ENCODE data around the gene ADGRL3. TPM values are rescaled to one million over a fixed set of nuclear protein-coding genes. Genes with fewer than 3 reads are reported as not detected.
"Not testable (repeated sequence)": the region's sequence is repeated elsewhere in the genome, so short reads cannot be mapped to it uniquely, and the experiment has no call there.

The ADGRL3 gene
- total RNA-seq, 1 donor from 2014 or later, result not detected

DNA sequence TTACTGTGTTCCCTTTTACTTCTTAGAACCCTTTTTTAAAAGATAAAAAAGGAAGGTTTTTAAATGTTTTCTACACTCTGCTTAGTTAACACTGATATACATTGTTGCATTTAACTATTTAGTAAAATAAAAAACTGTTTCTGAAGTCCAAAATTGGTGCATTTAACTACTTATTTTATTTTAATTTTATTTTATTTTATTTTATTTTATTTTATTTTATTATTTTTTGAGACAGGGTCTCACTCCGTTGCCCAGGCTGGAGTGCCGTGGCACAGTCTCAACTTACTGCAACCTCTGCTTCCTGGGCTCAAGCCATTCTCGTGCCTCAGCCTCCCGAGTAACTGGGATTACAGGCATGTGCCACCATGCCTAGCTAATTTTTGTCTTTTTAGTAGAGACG is 652.0 kb downstream of the ADGRL3 start:
- DNase-seq (ENCODE audit: low spot score); H3K4me3 Mint-ChIP-seq; H3K36me3 Mint-ChIP-seq (ENCODE audit: low read depth); H3K27ac Mint-ChIP-seq; intact Hi-C loops (cut with micrococcal nuclease); H3K27me3 Mint-ChIP-seq (ENCODE audit: insufficient read depth); H3K4me1 Mint-ChIP-seq (ENCODE audit: low read depth); H3K9me3 Mint-ChIP-seq: not testable (repeated sequence)

DNA sequence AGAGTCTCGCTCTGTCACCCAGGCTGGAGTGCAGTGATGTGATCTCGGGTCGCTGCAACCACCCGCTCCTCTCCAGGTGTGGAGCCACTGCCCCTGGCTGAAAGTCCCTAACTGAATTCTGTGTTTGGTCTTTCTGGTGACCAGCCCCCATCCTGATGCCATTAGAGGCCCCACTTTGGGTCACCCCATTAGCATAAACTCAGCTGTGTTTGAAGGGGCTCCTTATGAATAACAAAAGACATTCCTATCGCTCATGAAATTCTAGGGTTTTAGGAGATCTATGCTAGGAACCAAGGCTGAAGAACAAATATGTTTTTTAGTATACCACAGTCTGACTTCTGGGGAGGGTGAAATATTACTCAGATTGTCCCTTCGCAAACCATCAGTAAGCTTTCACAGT is 652.9 kb downstream of the ADGRL3 start:
- intact Hi-C loops (cut with micrococcal nuclease), result no loop called here
- no peaks in the 10 kb centered on the region for H3K27me3 Mint-ChIP-seq (ENCODE audit: insufficient read depth)
- peaks cover 4% of the 10 kb centered on the region for H3K9me3 Mint-ChIP-seq
- H3K27ac Mint-ChIP-seq, result no peak overlapping the region
- H3K4me1 Mint-ChIP-seq (ENCODE audit: low read depth), result no peaks in the 10 kb centered on the region
- no peak for DNase-seq (ENCODE audit: low spot score)
- H3K4me3 Mint-ChIP-seq, result no peak overlapping the region
- no peaks in the 10 kb centered on the region for H3K36me3 Mint-ChIP-seq (ENCODE audit: low read depth)

DNA sequence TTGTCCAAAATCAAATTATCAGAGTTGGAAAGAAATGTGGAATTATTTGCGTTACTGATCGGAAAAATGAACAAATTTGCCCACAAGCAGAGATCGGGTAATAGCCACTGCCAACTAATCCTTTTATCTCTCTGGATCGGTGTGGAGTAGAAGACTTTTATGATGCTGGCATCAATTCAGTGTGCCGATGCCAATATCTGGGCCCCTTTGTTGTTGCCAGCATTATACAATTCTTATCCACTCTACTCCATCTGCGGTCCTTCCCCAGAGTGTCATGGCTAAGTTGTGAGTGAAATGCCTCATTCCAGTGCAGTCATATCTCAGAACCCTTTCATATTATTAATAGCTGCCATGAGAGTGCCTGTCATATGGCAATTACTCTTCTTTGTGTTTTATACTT is 660.2 kb downstream of the ADGRL3 start:
- H3K9me3 Mint-ChIP-seq, result peaks cover 3% of the 10 kb centered on the region
- H3K27me3 Mint-ChIP-seq (ENCODE audit: insufficient read depth), result no peaks in the 10 kb centered on the region
- H3K4me1 Mint-ChIP-seq (ENCODE audit: low read depth), result no peaks in the 10 kb centered on the region
- no peak overlapping the region for H3K27ac Mint-ChIP-seq
- no peak overlapping the region for H3K4me3 Mint-ChIP-seq
- DNase-seq (ENCODE audit: low spot score), result no peak
- no peaks in the 10 kb centered on the region for H3K36me3 Mint-ChIP-seq (ENCODE audit: low read depth)
- intact Hi-C loops (cut with micrococcal nuclease), result no loop called here

DNA sequence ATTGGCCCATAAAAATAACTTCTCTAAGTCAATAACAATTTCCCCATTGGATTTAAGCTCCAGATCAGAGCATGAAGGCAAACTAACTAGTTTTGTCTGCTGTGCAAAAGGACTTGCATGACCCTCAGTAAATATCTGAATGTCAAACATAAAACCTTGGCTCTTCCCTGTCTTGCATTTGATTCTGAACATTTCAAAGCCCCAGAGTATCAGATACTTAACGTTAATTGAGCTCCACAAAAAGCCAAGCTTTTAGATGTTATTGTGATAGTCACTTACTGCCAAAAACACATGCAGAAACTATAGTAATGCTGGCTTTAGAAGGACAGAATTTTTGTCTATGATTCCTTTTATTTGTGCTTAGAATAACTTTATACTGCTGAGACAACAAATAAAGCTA is 664.2 kb downstream of the ADGRL3 start:
- peaks cover 11% of the 10 kb centered on the region for H3K9me3 Mint-ChIP-seq
- no peak for DNase-seq (ENCODE audit: low spot score)
- intact Hi-C loops (cut with micrococcal nuclease), result no loop called here
- H3K27me3 Mint-ChIP-seq (ENCODE audit: insufficient read depth), result no peaks in the 10 kb centered on the region
- no peak overlapping the region for H3K4me3 Mint-ChIP-seq
- no peak overlapping the region for H3K27ac Mint-ChIP-seq
- H3K4me1 Mint-ChIP-seq (ENCODE audit: low read depth), result no peaks in the 10 kb centered on the region
- no peaks in the 10 kb centered on the region for H3K36me3 Mint-ChIP-seq (ENCODE audit: low read depth)

DNA sequence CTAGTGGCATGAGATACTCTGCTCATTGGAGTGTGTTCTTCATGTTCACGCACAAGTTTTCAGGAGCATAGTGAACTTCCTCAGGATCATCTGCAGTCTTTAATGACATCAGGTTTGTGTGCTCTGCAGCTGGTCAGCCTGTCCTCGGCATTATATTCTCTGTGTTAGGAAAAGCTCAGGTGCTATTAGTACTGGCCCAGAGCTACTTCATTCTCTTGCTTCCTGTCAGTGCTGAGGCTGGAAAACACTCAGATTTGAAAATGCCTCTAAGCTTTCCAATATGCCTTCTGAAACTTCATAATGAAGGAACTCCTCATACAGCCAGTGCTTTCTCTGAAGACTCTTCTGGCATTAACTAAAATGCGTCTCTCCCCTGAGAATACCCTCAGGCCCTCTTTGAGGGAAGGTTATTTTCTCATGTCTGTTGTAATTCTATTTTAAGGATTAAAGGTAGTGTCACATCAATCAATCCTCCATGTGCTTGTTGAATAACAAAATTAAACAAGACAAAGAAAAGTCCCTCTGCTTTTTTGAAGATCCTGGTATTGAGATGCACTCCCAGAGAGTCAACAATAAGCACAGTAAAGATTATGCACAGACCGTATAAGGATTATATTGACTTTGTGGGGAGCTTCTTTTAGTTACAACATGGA is 666.4 kb downstream of the ADGRL3 start:
- intact Hi-C loops (cut with micrococcal nuclease), result no loop called here
- no peak overlapping the region for H3K27ac Mint-ChIP-seq
- H3K27me3 Mint-ChIP-seq (ENCODE audit: insufficient read depth), result no peaks in the 10 kb centered on the region
- peaks cover 8% of the 10 kb centered on the region for H3K9me3 Mint-ChIP-seq
- no peak overlapping the region for H3K4me3 Mint-ChIP-seq
- no peak for DNase-seq (ENCODE audit: low spot score)
- no peaks in the 10 kb centered on the region for H3K36me3 Mint-ChIP-seq (ENCODE audit: low read depth)
- H3K4me1 Mint-ChIP-seq (ENCODE audit: low read depth), result no peaks in the 10 kb centered on the region

DNA sequence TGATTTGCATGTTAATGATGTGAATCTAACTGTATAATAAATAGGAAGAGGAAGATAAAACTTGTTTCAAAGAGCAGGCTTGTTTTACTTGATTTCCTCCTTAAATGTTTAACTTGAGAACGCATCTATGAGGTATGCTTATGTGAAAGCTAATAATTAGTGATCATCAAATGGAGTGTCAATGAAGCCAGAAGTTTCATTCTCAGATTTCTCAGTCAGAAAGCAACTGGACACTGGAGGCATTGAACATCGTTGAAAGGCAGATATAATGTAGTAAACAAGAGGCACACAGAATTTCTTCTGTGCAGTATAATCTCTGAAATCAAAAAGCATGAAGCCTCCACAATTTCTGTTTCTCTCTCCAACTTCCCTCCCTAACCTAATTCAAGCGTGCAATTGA is 672.9 kb downstream of the ADGRL3 start:
- Mint-ChIP-seq H3K27me3 (ENCODE audit: insufficient read depth) (no peaks in the 10 kb centered on the region), H3K36me3 (ENCODE audit: low read depth) (no peaks in the 10 kb centered on the region), H3K9me3 (peaks cover 16% of the 10 kb centered on the region), H3K4me3 (no peak overlapping the region), H3K4me1 (ENCODE audit: low read depth) (peaks cover 5% of the 10 kb centered on the region), H3K27ac (no peak overlapping the region)
- DNase-seq (ENCODE audit: low spot score), result no peak
- intact Hi-C loops (cut with micrococcal nuclease), result no loop called here

DNA sequence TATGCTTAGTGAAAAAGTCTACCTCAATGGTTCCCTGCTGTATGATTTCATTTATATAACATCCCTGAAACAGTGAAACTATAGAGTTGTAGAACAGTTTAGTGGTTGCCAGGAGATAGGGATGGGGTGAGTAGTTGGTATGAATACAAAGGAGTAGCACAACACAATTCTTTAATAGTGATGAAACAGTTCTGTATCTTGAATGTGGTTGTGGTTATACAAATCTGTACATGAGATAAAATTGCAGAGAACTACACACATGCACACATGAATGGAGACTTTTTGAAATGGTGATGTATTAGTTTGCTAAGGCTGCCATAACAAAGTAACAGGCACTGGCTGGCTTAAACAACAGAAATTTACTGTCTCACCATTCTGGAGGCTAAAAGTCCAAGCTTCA is 677.1 kb downstream of the ADGRL3 start:
- Mint-ChIP-seq H3K27me3 (ENCODE audit: insufficient read depth) (no peaks in the 10 kb centered on the region), H3K27ac (no peak overlapping the region), H3K4me1 (ENCODE audit: low read depth) (peaks cover 6% of the 10 kb centered on the region), H3K9me3 (peaks cover 9% of the 10 kb centered on the region), H3K36me3 (ENCODE audit: low read depth) (no peaks in the 10 kb centered on the region), H3K4me3 (no peak overlapping the region)
- DNase-seq (ENCODE audit: low spot score), result no peak
- intact Hi-C loops (cut with micrococcal nuclease), result no loop called here

DNA sequence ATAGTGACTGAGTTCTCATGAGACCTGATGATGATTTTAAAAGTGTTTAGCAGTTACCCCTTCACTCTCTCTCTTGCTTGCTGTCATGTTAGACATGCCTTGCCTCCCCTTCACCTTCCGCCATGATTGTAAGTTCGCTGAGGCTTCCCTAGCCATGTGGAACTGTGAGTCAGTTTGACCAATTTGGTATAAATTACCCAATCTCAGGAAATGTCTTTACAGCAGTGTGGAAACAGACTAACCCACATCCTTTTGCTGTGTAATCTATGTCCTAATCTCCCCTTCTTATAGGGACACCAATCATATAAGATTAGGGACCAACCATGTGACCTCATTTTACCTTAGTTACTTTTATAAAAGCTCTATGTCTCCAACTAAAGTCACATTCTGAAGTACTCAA is 677.8 kb downstream of the ADGRL3 start:
- Mint-ChIP-seq H3K27ac (peak overlapping the region; percentile 49), H3K36me3 (ENCODE audit: low read depth) (no peaks in the 10 kb centered on the region), H3K4me1 (ENCODE audit: low read depth) (peaks cover 6% of the 10 kb centered on the region), H3K27me3 (ENCODE audit: insufficient read depth) (no peaks in the 10 kb centered on the region), H3K4me3 (no peak overlapping the region), H3K9me3 (peaks cover 12% of the 10 kb centered on the region)
- DNase-seq (ENCODE audit: low spot score), result no peak
- intact Hi-C loops (cut with micrococcal nuclease), result no loop called here

DNA sequence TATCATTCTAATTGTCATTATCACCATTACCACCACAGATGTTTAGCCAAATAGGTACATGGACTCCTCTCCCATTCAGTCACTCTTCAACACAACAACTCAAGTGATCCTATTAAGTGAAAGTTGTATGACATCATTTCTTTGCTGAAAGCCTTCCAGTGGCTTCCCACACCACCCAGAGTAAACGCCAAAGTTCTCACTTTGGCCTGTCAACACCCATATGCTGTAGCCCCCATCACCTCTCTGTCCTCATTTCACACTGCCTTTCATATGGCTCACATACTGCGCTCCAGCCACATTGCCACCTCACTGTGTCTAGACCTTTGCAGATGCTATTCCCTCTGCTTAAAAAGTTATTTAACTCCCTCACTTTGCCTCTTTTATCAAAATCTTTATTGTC is 682.3 kb downstream of the ADGRL3 start:
- H3K27ac Mint-ChIP-seq, result no peak overlapping the region
- H3K27me3 Mint-ChIP-seq (ENCODE audit: insufficient read depth), result no peaks in the 10 kb centered on the region
- H3K4me1 Mint-ChIP-seq (ENCODE audit: low read depth), result peaks cover 6% of the 10 kb centered on the region
- no peaks in the 10 kb centered on the region for H3K36me3 Mint-ChIP-seq (ENCODE audit: low read depth)
- no peak for DNase-seq (ENCODE audit: low spot score)
- peaks cover 8% of the 10 kb centered on the region for H3K9me3 Mint-ChIP-seq
- intact Hi-C loops (cut with micrococcal nuclease), result no loop called here
- H3K4me3 Mint-ChIP-seq, result no peak overlapping the region

DNA sequence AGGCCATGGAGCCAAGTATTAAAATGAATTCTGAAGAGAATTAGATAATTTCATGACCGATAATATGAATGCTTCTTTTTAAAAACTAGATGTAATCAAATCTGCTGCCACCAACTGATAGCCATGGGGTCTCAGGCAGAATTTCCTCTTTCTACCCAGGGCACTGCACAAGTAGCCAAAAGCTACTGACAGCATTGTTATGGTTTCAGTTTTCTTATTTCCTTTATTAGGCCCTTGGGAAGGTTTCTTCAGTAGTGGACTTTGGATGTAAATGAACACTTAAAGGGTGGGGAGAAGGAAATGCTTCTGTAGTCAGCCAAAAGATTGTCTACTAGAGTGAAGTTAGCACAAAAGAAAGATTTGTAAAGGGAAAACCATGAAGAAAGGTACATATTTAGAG is 686.0 kb downstream of the ADGRL3 start:
- intact Hi-C loops (cut with micrococcal nuclease), result no loop called here
- H3K4me1 Mint-ChIP-seq (ENCODE audit: low read depth), result no peaks in the 10 kb centered on the region
- H3K36me3 Mint-ChIP-seq (ENCODE audit: low read depth), result no peaks in the 10 kb centered on the region
- H3K27ac Mint-ChIP-seq, result no peak overlapping the region
- no peak for DNase-seq (ENCODE audit: low spot score)
- H3K9me3 Mint-ChIP-seq, result peaks cover 8% of the 10 kb centered on the region
- H3K27me3 Mint-ChIP-seq (ENCODE audit: insufficient read depth), result no peaks in the 10 kb centered on the region
- H3K4me3 Mint-ChIP-seq, result no peak overlapping the region

DNA sequence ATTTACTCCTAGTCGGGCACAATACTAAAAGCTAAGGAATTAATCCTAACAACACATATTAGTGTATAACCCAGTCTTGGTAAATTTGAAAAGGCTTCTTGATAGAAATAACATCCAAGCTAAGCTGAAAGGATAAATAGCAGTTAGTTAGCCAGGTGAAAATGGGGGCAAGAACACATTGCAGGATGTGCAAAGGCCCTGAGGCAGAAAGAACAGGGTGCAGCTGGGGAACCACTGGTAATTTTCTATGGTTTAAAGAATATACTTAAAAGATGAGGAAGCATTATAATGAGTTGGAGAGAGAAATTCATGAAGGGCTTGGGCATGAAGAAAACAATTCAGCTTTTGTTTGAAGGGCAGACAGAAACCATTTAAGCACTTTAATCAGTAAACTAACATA is 689.0 kb downstream of the ADGRL3 start:
- no peak for DNase-seq (ENCODE audit: low spot score)
- Mint-ChIP-seq H3K4me1 (ENCODE audit: low read depth) (no peaks in the 10 kb centered on the region), H3K36me3 (ENCODE audit: low read depth) (no peaks in the 10 kb centered on the region), H3K27ac (no peak overlapping the region), H3K4me3 (no peak overlapping the region), H3K9me3 (no peaks in the 10 kb centered on the region), H3K27me3 (ENCODE audit: insufficient read depth) (no peaks in the 10 kb centered on the region)
- intact Hi-C loops (cut with micrococcal nuclease), result no loop called here

DNA sequence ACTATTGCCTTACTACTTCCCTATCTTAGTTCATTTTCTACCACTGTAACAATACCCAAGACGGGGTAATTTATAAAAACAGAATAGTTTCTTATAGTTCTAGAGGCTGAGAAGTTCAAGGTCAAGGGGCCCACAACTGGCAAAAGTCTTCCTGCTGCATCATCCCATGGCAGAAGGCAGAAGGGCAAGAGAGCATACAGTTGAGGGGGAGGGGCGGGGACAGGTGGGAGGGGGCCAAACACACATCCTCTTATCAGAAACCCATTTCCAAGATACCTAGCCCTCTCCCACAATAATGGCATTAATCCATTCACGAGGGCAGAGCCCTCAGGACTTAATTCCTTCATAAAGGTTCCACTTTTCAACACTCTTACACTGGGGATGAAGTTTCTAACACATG is 690.2 kb downstream of the ADGRL3 start:
- Mint-ChIP-seq H3K9me3 (no peaks in the 10 kb centered on the region), H3K27ac (no peak overlapping the region), H3K36me3 (ENCODE audit: low read depth) (no peaks in the 10 kb centered on the region), H3K27me3 (ENCODE audit: insufficient read depth) (no peaks in the 10 kb centered on the region), H3K4me1 (ENCODE audit: low read depth) (no peaks in the 10 kb centered on the region), H3K4me3 (no peak overlapping the region)
- intact Hi-C loops (cut with micrococcal nuclease), result no loop called here
- no peak for DNase-seq (ENCODE audit: low spot score)

DNA sequence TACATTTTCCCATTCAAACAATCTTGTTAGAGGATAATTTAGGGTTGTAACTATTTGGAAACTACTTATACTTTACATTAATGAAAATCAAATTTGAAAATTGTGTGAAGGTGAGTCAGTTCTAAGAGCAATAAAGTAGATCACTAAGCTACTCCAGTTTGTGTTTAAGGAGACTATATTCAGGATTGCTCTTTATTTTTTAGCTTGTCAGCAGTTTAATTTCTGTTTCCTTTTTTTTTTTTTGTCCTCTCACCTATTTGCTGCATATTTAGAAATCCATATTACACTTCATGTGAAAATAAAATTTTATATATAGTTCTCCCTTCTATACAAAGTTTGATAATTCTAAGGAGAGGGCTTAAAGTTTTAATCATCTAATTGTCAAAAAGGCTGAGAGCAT is 691.8 kb downstream of the ADGRL3 start:
- H3K4me1 Mint-ChIP-seq (ENCODE audit: low read depth), result no peaks in the 10 kb centered on the region
- H3K27ac Mint-ChIP-seq, result no peak overlapping the region
- no peaks in the 10 kb centered on the region for H3K36me3 Mint-ChIP-seq (ENCODE audit: low read depth)
- no peaks in the 10 kb centered on the region for H3K9me3 Mint-ChIP-seq
- DNase-seq (ENCODE audit: low spot score), result no peak
- no peaks in the 10 kb centered on the region for H3K27me3 Mint-ChIP-seq (ENCODE audit: insufficient read depth)
- no peak overlapping the region for H3K4me3 Mint-ChIP-seq
- intact Hi-C loops (cut with micrococcal nuclease), result no loop called here

DNA sequence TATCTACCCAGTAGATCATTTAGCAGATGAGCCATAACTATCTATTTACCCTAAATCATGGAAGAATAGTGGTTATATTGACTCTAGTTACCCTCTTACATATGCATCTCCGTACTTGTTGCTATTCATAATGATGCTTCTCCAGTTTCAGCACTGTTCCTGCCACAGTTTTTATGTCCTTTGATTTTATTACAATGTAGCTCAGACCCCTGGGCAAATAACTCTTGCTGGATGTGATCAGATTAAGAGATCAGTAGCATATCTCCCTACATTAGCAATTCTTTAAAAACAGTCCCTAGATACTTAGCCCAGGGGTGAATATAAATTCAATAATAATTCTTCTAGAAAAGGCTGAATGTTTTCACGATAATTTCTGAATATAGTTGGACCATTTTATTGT is 696.5 kb downstream of the ADGRL3 start:
- no peak overlapping the region for H3K4me3 Mint-ChIP-seq
- intact Hi-C loops (cut with micrococcal nuclease), result no loop called here
- no peaks in the 10 kb centered on the region for H3K4me1 Mint-ChIP-seq (ENCODE audit: low read depth)
- no peaks in the 10 kb centered on the region for H3K9me3 Mint-ChIP-seq
- DNase-seq (ENCODE audit: low spot score), result no peak
- H3K27ac Mint-ChIP-seq, result no peak overlapping the region
- no peaks in the 10 kb centered on the region for H3K36me3 Mint-ChIP-seq (ENCODE audit: low read depth)
- no peaks in the 10 kb centered on the region for H3K27me3 Mint-ChIP-seq (ENCODE audit: insufficient read depth)

Measured in activated T-helper 1 cell treated with anti-CD3 and anti-CD28 coated beads, Interleukin-12 subunit alpha, Interleukin-12 subunit beta, Interleukin-2, Interleukin-4 antibody, amounts not matched to agents 30 ng/mL and 10 ng/mL and 1 ng/mL, durations not matched to agents 14 hours and 24 hours and 36 hours (primary cell).